ENCODE measurements around the gene TMEM214.

The TMEM214 gene

GRCh38 chr2:27008678-27009077, 24.1 kb upstream of the TMEM214 start:
- TF ChIP-seq FOXP2 (optimal IDR thresholded peaks at IDR 0.05; ENCODE audit: borderline replicate concordance, extremely low read depth, extremely low read length, insufficient read depth), result no peak
- no peak for TF ChIP-seq POLR2AphosphoS5 (IDR thresholded peaks at IDR 0.05; ENCODE audit: low read depth, low read length)
- TF ChIP-seq SIN3A (IDR thresholded peaks at IDR 0.05; ENCODE audit: borderline replicate concordance, insufficient read depth, low read length), result no peak
- TF ChIP-seq, protein P1, sequence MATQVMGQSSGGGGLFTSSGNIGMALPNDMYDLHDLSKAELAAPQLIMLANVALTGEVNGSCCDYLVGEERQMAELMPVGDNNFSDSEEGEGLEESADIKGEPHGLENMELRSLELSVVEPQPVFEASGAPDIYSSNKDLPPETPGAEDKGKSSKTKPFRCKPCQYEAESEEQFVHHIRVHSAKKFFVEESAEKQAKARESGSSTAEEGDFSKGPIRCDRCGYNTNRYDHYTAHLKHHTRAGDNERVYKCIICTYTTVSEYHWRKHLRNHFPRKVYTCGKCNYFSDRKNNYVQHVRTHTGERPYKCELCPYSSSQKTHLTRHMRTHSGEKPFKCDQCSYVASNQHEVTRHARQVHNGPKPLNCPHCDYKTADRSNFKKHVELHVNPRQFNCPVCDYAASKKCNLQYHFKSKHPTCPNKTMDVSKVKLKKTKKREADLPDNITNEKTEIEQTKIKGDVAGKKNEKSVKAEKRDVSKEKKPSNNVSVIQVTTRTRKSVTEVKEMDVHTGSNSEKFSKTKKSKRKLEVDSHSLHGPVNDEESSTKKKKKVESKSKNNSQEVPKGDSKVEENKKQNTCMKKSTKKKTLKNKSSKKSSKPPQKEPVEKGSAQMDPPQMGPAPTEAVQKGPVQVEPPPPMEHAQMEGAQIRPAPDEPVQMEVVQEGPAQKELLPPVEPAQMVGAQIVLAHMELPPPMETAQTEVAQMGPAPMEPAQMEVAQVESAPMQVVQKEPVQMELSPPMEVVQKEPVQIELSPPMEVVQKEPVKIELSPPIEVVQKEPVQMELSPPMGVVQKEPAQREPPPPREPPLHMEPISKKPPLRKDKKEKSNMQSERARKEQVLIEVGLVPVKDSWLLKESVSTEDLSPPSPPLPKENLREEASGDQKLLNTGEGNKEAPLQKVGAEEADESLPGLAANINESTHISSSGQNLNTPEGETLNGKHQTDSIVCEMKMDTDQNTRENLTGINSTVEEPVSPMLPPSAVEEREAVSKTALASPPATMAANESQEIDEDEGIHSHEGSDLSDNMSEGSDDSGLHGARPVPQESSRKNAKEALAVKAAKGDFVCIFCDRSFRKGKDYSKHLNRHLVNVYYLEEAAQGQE (IDR thresholded peaks at IDR 0.05; ENCODE audit: insufficient read depth in 1 of 2, low read depth in 2 of 2, low read length in 2 of 2), result no peak
- no peak for TF ChIP-seq TAF1 (IDR thresholded peaks at IDR 0.05; ENCODE audit: borderline replicate concordance, insufficient read depth, low read length)

DNA sequence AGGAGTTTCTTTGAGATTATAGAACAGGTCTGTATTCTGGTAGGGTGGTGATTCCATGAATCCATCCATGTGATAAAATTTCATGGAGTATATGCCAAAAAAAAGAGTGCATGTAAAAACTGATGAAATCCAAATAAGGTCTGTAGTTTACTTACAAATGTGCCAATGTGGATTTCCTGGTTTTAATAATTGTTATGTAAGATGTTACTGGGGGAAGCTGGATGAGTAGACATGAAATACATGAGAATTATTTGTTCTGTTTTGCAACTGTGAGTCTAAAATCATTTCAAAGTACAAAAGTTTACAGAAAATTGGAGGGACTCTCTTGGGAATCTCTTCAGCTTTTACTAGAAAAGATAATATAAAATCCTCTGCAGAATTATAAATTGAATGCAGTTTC, 23.7 kb upstream of the TMEM214 start:
- no peak for TF ChIP-seq TAF1 (IDR thresholded peaks at IDR 0.05; ENCODE audit: borderline replicate concordance, insufficient read depth, low read length)

- TF ChIP-seq POLR2AphosphoS5 (IDR thresholded peaks at IDR 0.05; ENCODE audit: low read depth, low read length) (no peak), FOXP2 (optimal IDR thresholded peaks at IDR 0.05; ENCODE audit: borderline replicate concordance, extremely low read depth, extremely low read length, insufficient read depth) (no peak), TAF1 (IDR thresholded peaks at IDR 0.05; ENCODE audit: borderline replicate concordance, insufficient read depth, low read length) (no peak), SIN3A (IDR thresholded peaks at IDR 0.05; ENCODE audit: borderline replicate concordance, insufficient read depth, low read length) (no peak)
- TF ChIP-seq, protein P1 (IDR thresholded peaks at IDR 0.05; ENCODE audit: insufficient read depth in 1 of 2, low read depth in 2 of 2, low read length in 2 of 2), result no peak
Measured at GRCh38 chr2:27009716-27010115, 23.0 kb upstream of the TMEM214 start.

DNA sequence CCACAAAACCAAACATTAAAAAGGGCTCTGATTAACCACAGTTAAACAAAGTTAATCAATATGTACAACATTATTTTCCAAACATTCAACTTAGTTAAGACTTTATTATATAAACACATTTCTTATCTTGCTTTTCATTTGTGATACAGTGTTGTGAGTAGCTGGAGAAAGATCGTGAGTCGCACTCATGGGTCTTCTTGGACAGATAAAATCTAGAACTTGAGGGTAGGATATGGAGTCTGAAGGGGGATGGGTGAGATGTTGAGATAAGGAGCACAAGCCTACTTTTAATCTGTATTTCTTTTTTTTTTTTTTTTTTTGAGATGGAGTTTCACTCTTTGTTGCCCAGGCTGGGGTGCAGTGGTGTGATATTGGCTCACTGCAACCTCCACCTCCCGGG, 22.6 kb upstream of the TMEM214 start:
- TF ChIP-seq SIN3A (IDR thresholded peaks at IDR 0.05; ENCODE audit: borderline replicate concordance, insufficient read depth, low read length) (no peak), FOXP2 (optimal IDR thresholded peaks at IDR 0.05; ENCODE audit: borderline replicate concordance, extremely low read depth, extremely low read length, insufficient read depth) (no peak), TAF1 (IDR thresholded peaks at IDR 0.05; ENCODE audit: borderline replicate concordance, insufficient read depth, low read length) (no peak)
- TF ChIP-seq, protein P1 (IDR thresholded peaks at IDR 0.05; ENCODE audit: insufficient read depth in 1 of 2, low read depth in 2 of 2, low read length in 2 of 2), result no peak

GRCh38 chr2:27013738-27014137, 19.0 kb upstream of the TMEM214 start:
- TF ChIP-seq SIN3A (IDR thresholded peaks at IDR 0.05; ENCODE audit: borderline replicate concordance, insufficient read depth, low read length), result no peak
- no peak for TF ChIP-seq FOXP2 (optimal IDR thresholded peaks at IDR 0.05; ENCODE audit: borderline replicate concordance, extremely low read depth, extremely low read length, insufficient read depth)
- no peak for TF ChIP-seq POLR2AphosphoS5 (IDR thresholded peaks at IDR 0.05; ENCODE audit: low read depth, low read length)
- TF ChIP-seq, protein P1 (IDR thresholded peaks at IDR 0.05; ENCODE audit: insufficient read depth in 1 of 2, low read depth in 2 of 2, low read length in 2 of 2), result no peak
- no peak for TF ChIP-seq TAF1 (IDR thresholded peaks at IDR 0.05; ENCODE audit: borderline replicate concordance, insufficient read depth, low read length)

Measured in PFSK-1 (cell line).